Gastroesophageal sphincter (tissue), 4 donors: ENCODE measurements around the gene ATP13A4. TPM values are rescaled to one million over a fixed set of nuclear protein-coding genes. Genes with fewer than 3 reads are reported as not detected.

Source experiments
- ATAC-seq: fragments of 150-250 bp; one replicate; pipeline ENCODE4 v1.9.1; 2016; ENCODE audit warnings: mild to moderate bottlenecking, moderate library complexity
- H3K27ac ChIP-seq, 4 donors: fragments of 200-600 bp; sonication (generic) in 3 of 4; 1 replicate in 3 of 4; 2 replicates in 1 of 4; pipeline ENCODE4 v1.5.1; 2016 to 2019
- H3K27me3 ChIP-seq: fragments of 200-600 bp; sonication (generic); one replicate; pipeline ENCODE4 v1.5.1; 2019
- H3K36me3 ChIP-seq, 2 donors: fragments of 200-600 bp; sonication (generic); one replicate each; pipeline ENCODE4 v1.5.1; 2019; ENCODE audit warnings: control low read depth in 1 of 2
- H3K4me1 ChIP-seq, 3 donors: fragments of 200-600 bp; sonication (generic); 1 replicate in 2 of 3; 2 replicates in 1 of 3; pipeline ENCODE4 v1.5.1; 2016 to 2019; ENCODE audit warnings: control low read depth in 2 of 3
- H3K4me3 ChIP-seq, 2 donors: fragments of 200-600 bp; sonication (generic); one replicate each; pipeline ENCODE4 v1.5.1; 2019; ENCODE audit warnings: mild to moderate bottlenecking in 1 of 2, moderate library complexity in 1 of 2
- H3K9me3 ChIP-seq, 3 donors: fragments of 200-600 bp; sonication (generic); one replicate each; pipeline ENCODE4 v1.5.1; 2017 to 2019; ENCODE audit warnings: control low read depth in 2 of 3
- CTCF ChIP-seq, 4 experiments: fragments of 200-600 bp in 2 of 4; fragments of 450-650 bp in 2 of 4; sonication (generic) in 1 of 4; IDR thresholded peaks; one replicate each; pipeline ENCODE4 v1.5.1; 2017 to 2019; ENCODE audit warnings: antibody characterized with exemption in 4 of 4, mild to moderate bottlenecking in 2 of 4, moderate library complexity in 2 of 4
- EP300 ChIP-seq: sonication (generic); formaldehyde crosslinking; IDR thresholded peaks from one replicate; pipeline ENCODE4 v1.6.1; 2017; ENCODE audit warnings: antibody characterized with exemption, mild to moderate bottlenecking
- POLR2A ChIP-seq, 2 donors: fragments of 450-650 bp; IDR thresholded peaks; one replicate each; pipeline ENCODE4 v1.6.1; 2017; ENCODE audit warnings: antibody characterized with exemption in 2 of 2, mild to moderate bottlenecking in 2 of 2, moderate library complexity in 1 of 2
- POLR2AphosphoS5 ChIP-seq: sonication (generic); formaldehyde crosslinking; IDR thresholded peaks from one replicate; pipeline ENCODE4 v1.6.1; 2017; ENCODE audit warnings: antibody characterized with exemption
- WGBS, 2 donors: methylation state at CpG; one replicate each; pipeline ENCODE4 v1.1.5; 2018; ENCODE audit warnings: low coverage in 1 of 2; 5-methylcytosine and 5-hydroxymethylcytosine counted together
- total RNA-seq, 4 donors: library from RNA; depleted of rRNA; stranded (reverse); fragments of >200 nt; gene quantifications; one replicate each; pipeline ENCODE4 v1.1.0, GENCODE V29; 2016

ATP13A4 gene
- total RNA-seq, 4 donors from 2014 or later = 0.13 to 2.3 (median 0.16) TPM; not detected in 1

GRCh38 chr3:193416629-193417028 is 138.1 kb downstream of the ATP13A4 start:
- no peak overlapping the region for H3K27ac ChIP-seq
- no peaks in the 10 kb centered on the region for H3K27me3 ChIP-seq
- ATAC-seq = no peak
- H3K4me1 ChIP-seq = no peaks in the 10 kb centered on the region
- 90 to 100% methylated on average over 1 to 2 of the region's 2 CpGs for WGBS, 2 donors
- peaks cover 0 to 71% (median 0%) of the 10 kb centered on the region in 3 donors for H3K9me3 ChIP-seq
- no peaks in the 10 kb centered on the region for H3K36me3 ChIP-seq
- no peak for TF ChIP-seq EP300
- TF ChIP-seq POLR2A (IDR thresholded peaks at IDR 0.05) = no peak
- no peak for TF ChIP-seq CTCF (IDR thresholded peaks at IDR 0.05)
- no peak for TF ChIP-seq POLR2AphosphoS5
- no peak overlapping the region for H3K4me3 ChIP-seq

GRCh38 chr3:193407688-193408087 is 147.0 kb downstream of the ATP13A4 start:
- TF ChIP-seq EP300 = no peak
- TF ChIP-seq POLR2AphosphoS5 = no peak
- TF ChIP-seq CTCF (IDR thresholded peaks at IDR 0.05) = no peak
- no peak for TF ChIP-seq POLR2A (IDR thresholded peaks at IDR 0.05)
- ATAC-seq = no peak
- Histone ChIP-seq H3K4me3 (no peak overlapping the region), H3K27me3 (no peaks in the 10 kb centered on the region), H3K4me1 (no peaks in the 10 kb centered on the region), H3K9me3 (peaks cover 0 to 3% (median 0%) of the 10 kb centered on the region in 3 donors), H3K27ac (no peak overlapping the region), H3K36me3 (no peaks in the 10 kb centered on the region)
- WGBS, 2 donors = 50% methylated on average over 1 of the region's 1 CpG; no CpG with 5 or more reads in 1 of the 2 donors

DNA sequence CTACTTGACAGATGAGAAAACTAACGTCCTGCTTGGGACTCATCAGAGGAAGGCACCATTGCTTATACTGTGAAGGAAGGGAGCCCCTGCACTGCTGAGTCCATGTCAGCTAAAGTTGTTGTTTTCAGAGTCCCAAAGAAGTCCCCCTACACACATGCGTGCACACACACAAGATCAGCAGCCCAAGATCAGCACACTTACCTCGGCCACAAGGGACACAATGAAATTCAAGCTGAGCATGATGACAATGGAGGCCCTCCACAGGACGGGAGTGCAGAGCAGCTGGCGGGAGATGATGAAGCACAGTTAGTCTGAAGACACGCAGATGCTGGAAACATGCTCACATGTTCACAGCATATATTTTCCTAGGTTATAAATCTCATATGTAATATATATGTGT is 147.6 kb downstream of the ATP13A4 start:
- no peak overlapping the region for H3K27ac ChIP-seq
- no peaks in the 10 kb centered on the region for H3K4me1 ChIP-seq
- TF ChIP-seq POLR2AphosphoS5 = no peak
- TF ChIP-seq EP300 = no peak
- no peak for TF ChIP-seq POLR2A (IDR thresholded peaks at IDR 0.05)
- no peak for TF ChIP-seq CTCF (IDR thresholded peaks at IDR 0.05)
- H3K4me3 ChIP-seq = no peak overlapping the region
- ATAC-seq = no peak
- H3K36me3 ChIP-seq = no peaks in the 10 kb centered on the region
- H3K9me3 ChIP-seq = no peaks in the 10 kb centered on the region
- 64 to 68% methylated on average over 6 of the region's 6 CpGs for WGBS, 2 donors
- H3K27me3 ChIP-seq = no peaks in the 10 kb centered on the region

DNA sequence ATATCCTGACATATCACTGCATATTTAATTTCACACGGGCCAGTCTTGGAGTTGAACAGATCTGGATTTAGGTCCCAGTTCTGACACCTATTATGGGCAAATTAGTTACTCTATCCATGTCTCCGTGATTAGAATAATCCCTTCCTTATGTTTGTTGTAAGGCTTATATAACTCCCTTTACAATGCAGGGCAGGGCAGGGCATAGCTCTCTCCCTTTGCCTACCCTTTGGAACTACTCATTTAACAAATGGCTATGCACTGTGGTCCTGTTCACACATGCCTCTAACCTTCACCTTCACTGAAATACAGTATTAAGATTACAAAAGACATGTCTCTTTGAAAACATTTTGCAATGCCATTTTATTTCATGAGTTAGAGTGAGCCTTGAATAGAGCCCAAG is 151.4 kb downstream of the ATP13A4 start:
- no peak for ATAC-seq
- Histone ChIP-seq H3K27ac (no peak overlapping the region), H3K36me3 (no peaks in the 10 kb centered on the region), H3K9me3 (no peaks in the 10 kb centered on the region), H3K4me3 (no peak overlapping the region), H3K27me3 (no peaks in the 10 kb centered on the region), H3K4me1 (no peaks in the 10 kb centered on the region)
- TF ChIP-seq CTCF (IDR thresholded peaks at IDR 0.05) = no peak
- WGBS, 2 donors = 79 to 96% methylated on average over 2 of the region's 2 CpGs

GRCh38 chr3:193400304-193400703 is 154.4 kb downstream of the ATP13A4 start:
- TF ChIP-seq POLR2AphosphoS5 (no peak), CTCF (IDR thresholded peaks at IDR 0.05) (no peak), POLR2A (IDR thresholded peaks at IDR 0.05) (no peak)
- no peak for ATAC-seq
- no peak overlapping the region for H3K27ac ChIP-seq

More at GRCh38 chr3:193400304-193400703, 154.4 kb downstream of the ATP13A4 start:
- Histone ChIP-seq H3K27me3 (no peaks in the 10 kb centered on the region), H3K9me3 (no peaks in the 10 kb centered on the region), H3K36me3 (no peaks in the 10 kb centered on the region), H3K4me3 (no peak overlapping the region), H3K4me1 (no peaks in the 10 kb centered on the region)
